Gastroesophageal sphincter (tissue), 4 donors: ENCODE results near the gene AUTS2. TPM values are rescaled to one million over a fixed set of nuclear protein-coding genes. Genes with fewer than 3 reads are reported as not detected.

Experiments
- ATAC-seq: fragments of 150-250 bp; one replicate; pipeline ENCODE4 v1.9.1; 2016; ENCODE audit warnings: mild to moderate bottlenecking, moderate library complexity
- H3K27ac ChIP-seq, 4 donors: fragments of 200-600 bp; sonication (generic) in 3 of 4; 1 replicate in 3 of 4; 2 replicates in 1 of 4; pipeline ENCODE4 v1.5.1; 2016 to 2019
- H3K27me3 ChIP-seq: fragments of 200-600 bp; sonication (generic); one replicate; pipeline ENCODE4 v1.5.1; 2019
- H3K36me3 ChIP-seq, 2 donors: fragments of 200-600 bp; sonication (generic); one replicate each; pipeline ENCODE4 v1.5.1; 2019; ENCODE audit warnings: control low read depth in 1 of 2
- H3K4me1 ChIP-seq, 3 donors: fragments of 200-600 bp; sonication (generic); 1 replicate in 2 of 3; 2 replicates in 1 of 3; pipeline ENCODE4 v1.5.1; 2016 to 2019; ENCODE audit warnings: control low read depth in 2 of 3
- H3K4me3 ChIP-seq, 2 donors: fragments of 200-600 bp; sonication (generic); one replicate each; pipeline ENCODE4 v1.5.1; 2019; ENCODE audit warnings: mild to moderate bottlenecking in 1 of 2, moderate library complexity in 1 of 2
- H3K9me3 ChIP-seq, 3 donors: fragments of 200-600 bp; sonication (generic); one replicate each; pipeline ENCODE4 v1.5.1; 2017 to 2019; ENCODE audit warnings: control low read depth in 2 of 3
- EP300 ChIP-seq: sonication (generic); formaldehyde crosslinking; IDR thresholded peaks from one replicate; pipeline ENCODE4 v1.6.1; 2017; ENCODE audit warnings: antibody characterized with exemption, mild to moderate bottlenecking
- POLR2A ChIP-seq, 2 donors: fragments of 450-650 bp; IDR thresholded peaks; one replicate each; pipeline ENCODE4 v1.6.1; 2017; ENCODE audit warnings: antibody characterized with exemption in 2 of 2, mild to moderate bottlenecking in 2 of 2, moderate library complexity in 1 of 2
- POLR2AphosphoS5 ChIP-seq: sonication (generic); formaldehyde crosslinking; IDR thresholded peaks from one replicate; pipeline ENCODE4 v1.6.1; 2017; ENCODE audit warnings: antibody characterized with exemption
- WGBS, 2 donors: methylation state at CpG; one replicate each; pipeline ENCODE4 v1.1.5; 2018; ENCODE audit warnings: low coverage in 1 of 2; 5-methylcytosine and 5-hydroxymethylcytosine counted together
- total RNA-seq, 4 donors: library from RNA; depleted of rRNA; stranded (reverse); fragments of >200 nt; gene quantifications; one replicate each; pipeline ENCODE4 v1.1.0, GENCODE V29; 2016
- TF ChIP-seq, protein P1 (sequence below), 4 experiments: fragments of 200-600 bp in 2 of 4; fragments of 450-650 bp in 2 of 4; sonication (generic) in 1 of 4; IDR thresholded peaks; one replicate each; pipeline ENCODE4 v1.5.1; 2017 to 2019; ENCODE audit warnings: antibody characterized with exemption in 4 of 4, mild to moderate bottlenecking in 2 of 4, moderate library complexity in 2 of 4

AUTS2 gene
- total RNA-seq, 4 donors from 2014 or later = 12.2 to 48.7 (median 44.1) TPM

GRCh38 chr7:70214071-70214470, 615.8 kb downstream of the AUTS2 start:
- Histone ChIP-seq H3K36me3 (no peaks in the 10 kb centered on the region), H3K27me3 (no peaks in the 10 kb centered on the region), H3K4me1 (no peaks in the 10 kb centered on the region), H3K9me3 (no peaks in the 10 kb centered on the region), H3K4me3 (no peak overlapping the region), H3K27ac (no peak overlapping the region)
- TF ChIP-seq POLR2AphosphoS5 (no peak), EP300 (no peak)
- TF ChIP-seq, protein P1, sequence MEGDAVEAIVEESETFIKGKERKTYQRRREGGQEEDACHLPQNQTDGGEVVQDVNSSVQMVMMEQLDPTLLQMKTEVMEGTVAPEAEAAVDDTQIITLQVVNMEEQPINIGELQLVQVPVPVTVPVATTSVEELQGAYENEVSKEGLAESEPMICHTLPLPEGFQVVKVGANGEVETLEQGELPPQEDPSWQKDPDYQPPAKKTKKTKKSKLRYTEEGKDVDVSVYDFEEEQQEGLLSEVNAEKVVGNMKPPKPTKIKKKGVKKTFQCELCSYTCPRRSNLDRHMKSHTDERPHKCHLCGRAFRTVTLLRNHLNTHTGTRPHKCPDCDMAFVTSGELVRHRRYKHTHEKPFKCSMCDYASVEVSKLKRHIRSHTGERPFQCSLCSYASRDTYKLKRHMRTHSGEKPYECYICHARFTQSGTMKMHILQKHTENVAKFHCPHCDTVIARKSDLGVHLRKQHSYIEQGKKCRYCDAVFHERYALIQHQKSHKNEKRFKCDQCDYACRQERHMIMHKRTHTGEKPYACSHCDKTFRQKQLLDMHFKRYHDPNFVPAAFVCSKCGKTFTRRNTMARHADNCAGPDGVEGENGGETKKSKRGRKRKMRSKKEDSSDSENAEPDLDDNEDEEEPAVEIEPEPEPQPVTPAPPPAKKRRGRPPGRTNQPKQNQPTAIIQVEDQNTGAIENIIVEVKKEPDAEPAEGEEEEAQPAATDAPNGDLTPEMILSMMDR (IDR thresholded peaks at IDR 0.05) = no peak
- no peak for ATAC-seq

DNA sequence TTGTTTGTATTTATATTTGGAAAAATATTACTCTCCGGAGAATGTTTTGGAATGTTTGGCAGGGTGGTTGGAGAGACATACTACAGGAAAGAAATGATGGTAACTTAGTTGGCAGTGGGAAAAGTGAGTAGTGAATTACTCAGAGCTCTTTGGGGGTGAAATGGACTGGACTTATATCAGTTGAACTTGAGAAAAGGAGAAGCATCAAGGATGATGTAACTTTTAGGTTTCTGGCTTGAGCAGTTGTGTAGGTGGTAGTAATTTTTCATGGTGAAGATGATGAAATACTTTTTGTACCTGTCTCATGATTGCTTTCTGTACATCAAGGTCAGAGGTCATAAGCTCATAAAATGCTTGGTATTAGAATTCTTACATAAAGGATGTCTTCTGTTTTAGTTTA, 617.2 kb downstream of the AUTS2 start:
- Histone ChIP-seq H3K4me3 (no peak overlapping the region), H3K27ac (no peak overlapping the region), H3K27me3 (no peaks in the 10 kb centered on the region), H3K9me3 (no peaks in the 10 kb centered on the region), H3K36me3 (no peaks in the 10 kb centered on the region), H3K4me1 (no peaks in the 10 kb centered on the region)
- TF ChIP-seq POLR2AphosphoS5 (no peak), POLR2A (IDR thresholded peaks at IDR 0.05) (no peak), EP300 (no peak)
- TF ChIP-seq, protein P1 (IDR thresholded peaks at IDR 0.05) = no peak
- 40 to 50% methylated on average over 1 of the region's 1 CpG for WGBS, 2 donors
- no peak for ATAC-seq

DNA sequence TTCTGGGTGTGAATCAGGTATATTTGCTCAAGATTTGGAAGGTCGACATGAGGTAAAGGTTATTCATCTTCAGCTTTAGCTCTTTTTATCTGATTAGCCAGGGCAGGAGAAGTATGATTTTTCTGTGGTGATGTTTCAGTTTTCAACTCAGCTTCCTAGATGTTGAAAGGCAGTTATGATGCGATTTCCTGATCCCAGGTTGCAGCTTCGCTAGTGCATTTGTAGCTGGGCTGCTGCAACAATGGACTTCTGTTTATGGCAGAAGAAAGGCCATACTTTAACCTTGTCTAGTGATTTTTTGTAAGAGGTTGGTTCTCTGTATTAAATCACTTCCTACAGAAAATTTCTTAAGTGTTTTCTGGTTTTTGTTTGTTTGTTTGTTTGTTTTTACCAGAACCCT, 619.3 kb downstream of the AUTS2 start:
- Histone ChIP-seq H3K9me3 (no peaks in the 10 kb centered on the region), H3K27me3 (no peaks in the 10 kb centered on the region), H3K4me1 (no peaks in the 10 kb centered on the region), H3K27ac (no peak overlapping the region), H3K4me3 (no peak overlapping the region), H3K36me3 (no peaks in the 10 kb centered on the region)
- 93 to 100% methylated on average over 3 of the region's 3 CpGs for WGBS, 2 donors
- TF ChIP-seq EP300 (no peak), POLR2AphosphoS5 (no peak), POLR2A (IDR thresholded peaks at IDR 0.05) (no peak)
- TF ChIP-seq, protein P1 (IDR thresholded peaks at IDR 0.05) = no peak
- no peak for ATAC-seq

DNA sequence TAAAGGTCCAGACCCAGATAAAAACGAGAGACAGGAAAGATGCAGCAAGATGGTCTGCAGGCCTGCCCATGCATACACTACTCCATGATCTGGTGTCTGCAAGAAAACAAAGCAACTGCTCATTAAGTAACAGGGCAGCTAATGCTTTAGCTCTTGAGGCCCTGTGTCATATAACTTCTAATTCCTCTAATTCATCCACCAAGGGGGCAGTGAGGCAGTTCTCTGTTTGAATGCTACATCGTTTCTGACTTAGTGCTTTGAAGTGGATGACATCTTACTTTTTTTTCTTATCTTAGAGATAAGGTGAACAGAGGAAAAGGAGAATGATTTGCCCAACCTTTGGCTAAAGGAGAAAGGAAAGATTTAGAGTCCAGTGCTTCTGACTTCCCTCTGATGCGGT, 619.7 kb downstream of the AUTS2 start:
- Histone ChIP-seq H3K4me3 (no peak overlapping the region), H3K4me1 (no peaks in the 10 kb centered on the region), H3K9me3 (no peaks in the 10 kb centered on the region), H3K27me3 (no peaks in the 10 kb centered on the region), H3K36me3 (no peaks in the 10 kb centered on the region), H3K27ac (no peak overlapping the region)
- no peak for ATAC-seq
- 69 to 91% methylated on average over 3 of the region's 3 CpGs for WGBS, 2 donors
- TF ChIP-seq EP300 = no peak
- TF ChIP-seq, protein P1 (IDR thresholded peaks at IDR 0.05) = no peak
- no peak for TF ChIP-seq POLR2A (IDR thresholded peaks at IDR 0.05)
- no peak for TF ChIP-seq POLR2AphosphoS5

- H3K27me3 ChIP-seq = no peaks in the 10 kb centered on the region
- 96% methylated on average over 4 of the region's 4 CpGs for WGBS, 2 donors
- TF ChIP-seq, protein P1 (IDR thresholded peaks at IDR 0.05) = no peak
- TF ChIP-seq EP300 (no peak), POLR2AphosphoS5 (no peak), POLR2A (IDR thresholded peaks at IDR 0.05) (no peak)
- H3K9me3 ChIP-seq = no peaks in the 10 kb centered on the region
- no peaks in the 10 kb centered on the region for H3K4me1 ChIP-seq
- ATAC-seq = no peak
- no peaks in the 10 kb centered on the region for H3K36me3 ChIP-seq
- H3K27ac ChIP-seq = no peak overlapping the region
- H3K4me3 ChIP-seq = no peak overlapping the region
Measured at GRCh38 chr7:70219061-70219460, 620.8 kb downstream of the AUTS2 start.
